Measurements from ENCODE around the gene GTSE1.
"Not testable (repeated sequence)": the region's sequence is repeated elsewhere in the genome, so short reads cannot be mapped to it uniquely, and the experiment has no call there.

GTSE1 gene

GRCh38 chr22:46294784-46295183, 1.9 kb upstream of the GTSE1 start:
- no peak for DNase-seq (ENCODE audit: low read depth in 2 of 2)

DNA sequence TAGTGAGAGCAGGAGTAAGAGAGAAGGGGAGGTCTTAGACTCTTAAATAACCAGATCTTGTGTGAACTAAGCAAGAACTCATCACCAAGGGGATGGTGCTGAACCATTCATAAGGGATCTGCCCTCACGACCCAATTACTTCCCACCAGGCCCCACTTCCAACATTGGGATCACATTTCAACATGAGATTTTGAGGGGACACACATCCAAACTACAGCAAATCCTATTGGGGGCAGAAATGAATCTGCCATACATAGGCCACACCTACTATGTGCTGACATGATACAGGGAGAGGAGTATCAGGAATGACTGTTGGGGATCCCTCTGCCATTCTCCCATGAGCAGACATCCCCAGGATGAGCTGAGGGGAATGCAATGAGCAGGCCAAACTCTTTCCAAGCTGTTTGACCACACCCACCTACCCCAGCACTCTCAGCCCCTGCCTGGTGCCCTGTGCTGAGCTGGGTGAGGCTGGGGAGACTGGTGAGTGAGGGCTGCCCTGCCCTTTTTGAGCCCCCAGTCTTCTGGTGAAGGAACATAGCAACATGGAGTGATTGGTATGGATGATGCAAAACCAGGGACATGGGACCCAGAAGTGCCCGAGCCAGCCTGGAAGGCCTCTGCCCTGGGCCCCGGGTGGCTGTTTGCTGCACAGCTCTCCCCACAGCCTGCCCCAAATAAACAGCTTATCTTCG, 1.2 kb upstream of the GTSE1 start:
- DNase-seq (ENCODE audit: low read depth in 2 of 2), result no peak

DNA sequence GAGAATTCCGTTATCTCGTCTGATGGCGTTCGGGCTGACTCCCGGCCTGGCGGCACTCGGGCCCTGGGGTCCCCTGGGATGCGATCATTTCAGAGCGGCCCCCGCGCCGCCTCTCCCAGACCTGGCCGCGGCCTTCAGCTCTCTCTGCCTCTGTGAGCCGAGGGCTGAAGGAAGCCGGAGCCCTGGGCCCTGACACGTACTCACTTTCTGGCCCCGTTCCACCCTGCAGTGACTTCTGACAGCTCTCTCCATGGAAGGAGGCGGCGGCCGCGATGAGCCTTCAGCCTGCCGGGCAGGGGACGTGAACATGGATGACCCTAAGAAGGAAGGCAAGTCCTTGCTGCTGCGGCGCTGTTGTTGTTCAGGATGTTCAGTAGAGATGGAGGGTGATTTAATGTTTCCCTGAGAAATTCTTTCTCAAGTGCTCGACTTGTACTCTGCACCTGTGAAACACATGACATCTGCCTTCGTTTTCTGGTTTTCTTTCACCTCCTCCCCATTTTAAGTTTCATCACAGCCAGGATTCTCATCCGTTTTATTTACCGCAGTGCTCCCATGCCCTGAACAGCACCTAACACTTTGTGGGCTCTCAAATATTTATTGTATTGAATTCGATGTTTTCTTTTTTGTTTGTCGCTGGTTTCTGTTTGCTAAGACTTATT, 612 bp downstream of the GTSE1 start:
- DNase-seq (ENCODE audit: low read depth in 2 of 2), result no peak

DNA sequence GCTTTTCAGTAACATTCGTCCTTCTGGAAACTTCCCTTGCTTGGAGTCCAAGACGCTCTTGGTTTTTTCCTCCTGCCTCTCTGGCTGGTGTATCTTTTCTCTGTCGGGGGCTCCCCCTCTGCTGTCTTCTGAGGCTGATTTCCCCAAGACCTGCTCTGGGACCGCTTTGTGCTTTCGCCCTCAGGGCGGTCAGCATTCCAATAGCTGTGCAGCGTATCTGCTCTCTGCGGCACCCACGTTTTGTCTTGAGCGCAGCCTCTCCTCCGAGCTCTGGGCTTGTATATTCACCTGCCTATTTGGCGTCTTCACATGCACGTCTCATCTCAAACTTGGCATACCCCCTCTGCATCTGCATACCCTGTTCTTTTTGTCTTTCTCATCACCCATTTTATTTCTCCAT, 2.4 kb downstream of the GTSE1 start:
- no peak for DNase-seq (ENCODE audit: low read depth in 2 of 2)

- DNase-seq (ENCODE audit: low read depth in 2 of 2), result no peak
Observed at GRCh38 chr22:46300491-46300890, 3.8 kb downstream of the GTSE1 start.

DNA sequence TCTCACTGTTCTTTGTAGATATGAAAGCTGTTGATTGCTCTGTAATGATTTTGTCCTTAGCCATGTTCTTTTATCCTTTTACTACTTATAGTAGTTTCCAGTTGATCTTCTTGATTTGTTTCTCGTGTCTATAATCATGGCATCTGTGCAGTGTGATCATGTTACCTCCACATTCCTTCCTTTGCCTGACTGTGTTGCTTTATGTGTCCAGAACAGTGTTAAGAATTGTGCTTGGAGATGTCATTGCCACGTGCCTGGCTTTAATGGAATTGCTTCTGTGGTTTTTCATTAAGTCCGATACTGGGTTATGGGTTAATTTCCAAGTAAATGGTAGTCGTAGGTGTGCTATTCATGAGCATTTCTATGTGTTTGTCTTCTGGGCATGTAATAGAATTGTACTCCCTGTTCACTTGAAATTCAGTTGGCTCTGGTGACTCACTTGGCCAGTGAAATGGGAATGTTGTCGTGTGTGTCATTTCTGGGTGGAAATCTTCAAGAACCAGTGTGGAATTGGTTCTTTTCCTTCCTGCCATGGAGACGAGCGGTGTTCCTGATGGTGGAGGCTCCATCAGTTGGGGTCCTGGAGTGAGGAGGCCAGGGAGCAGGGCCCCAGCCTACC, 6.8 kb downstream of the GTSE1 start:
- DNase-seq (ENCODE audit: low read depth in 2 of 2), result no peak

- no peak for DNase-seq (ENCODE audit: low read depth in 2 of 2)
Observed at GRCh38 chr22:46308283-46308988, 11.8 kb downstream of the GTSE1 start.

- DNase-seq (ENCODE audit: low read depth in 2 of 2), result no peak
Observed at GRCh38 chr22:46309526-46310085, 12.9 kb downstream of the GTSE1 start.

DNA sequence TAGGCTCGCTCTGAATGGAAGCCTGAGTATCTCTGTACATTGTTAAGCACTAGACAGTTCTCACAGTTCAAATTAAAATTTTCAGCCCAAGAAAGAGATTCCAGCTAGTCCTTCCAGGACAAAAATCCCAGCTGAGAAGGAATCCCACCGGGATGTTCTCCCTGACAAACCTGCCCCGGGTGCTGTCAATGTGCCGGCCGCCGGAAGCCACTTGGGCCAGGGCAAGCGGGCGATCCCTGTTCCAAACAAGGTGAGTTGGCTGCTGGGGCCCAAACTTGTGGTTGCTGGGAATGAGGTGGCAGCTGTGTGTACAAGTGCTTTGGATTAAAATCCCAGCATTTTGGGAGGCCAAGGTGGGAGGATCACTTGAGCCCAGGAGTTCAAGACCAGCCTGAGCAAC, 15.4 kb downstream of the GTSE1 start:
- no peak for DNase-seq (ENCODE audit: low read depth in 2 of 2)

DNA sequence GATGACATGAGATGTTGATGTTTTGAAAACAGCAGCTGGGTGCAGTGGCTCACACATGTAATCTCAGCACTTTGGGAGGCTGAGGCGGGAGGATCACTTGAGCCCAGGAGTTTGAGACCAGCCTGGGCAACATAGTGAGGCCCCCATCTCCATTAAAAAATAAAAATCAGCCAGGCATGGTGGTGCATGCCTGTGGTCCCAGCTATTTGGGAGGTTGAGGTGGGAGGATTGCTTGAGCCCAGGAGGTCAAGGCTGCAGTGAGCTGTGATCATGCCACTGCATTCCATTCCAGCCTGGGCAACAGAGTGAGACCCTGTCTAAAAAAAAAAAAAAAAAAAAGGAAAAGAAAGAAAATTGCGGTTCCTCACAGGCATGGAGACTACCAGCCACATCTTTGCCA, 16.2 kb downstream of the GTSE1 start:
- not testable (repeated sequence) for DNase-seq (ENCODE audit: low read depth in 2 of 2)

- DNase-seq (ENCODE audit: low read depth in 2 of 2), result no peak
Observed at GRCh38 chr22:46315976-46316375, 19.3 kb downstream of the GTSE1 start.

DNA sequence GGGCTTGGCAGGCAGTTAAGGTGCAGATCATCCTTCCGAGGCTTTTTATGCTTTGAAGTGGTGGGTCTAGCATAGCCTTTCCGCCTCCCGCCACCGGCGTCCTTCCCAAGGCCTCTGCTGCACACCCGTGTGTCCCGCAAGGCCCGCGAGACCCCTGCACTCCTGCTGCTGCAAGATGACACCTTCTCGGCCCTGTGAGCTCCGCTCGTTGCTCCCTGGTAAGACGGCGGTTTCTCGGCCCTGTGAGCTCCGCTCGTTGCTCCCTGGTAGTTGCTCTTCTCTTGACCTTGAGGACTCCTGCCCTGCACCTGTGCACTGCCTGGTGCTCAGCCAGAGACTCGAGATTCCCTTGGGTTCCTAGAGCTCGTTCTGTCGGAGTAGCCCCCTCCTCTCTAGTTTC, 21.0 kb downstream of the GTSE1 start:
- no peak for DNase-seq (ENCODE audit: low read depth in 2 of 2)

GRCh38 chr22:46318576-46318975, 21.9 kb downstream of the GTSE1 start:
- no peak for DNase-seq (ENCODE audit: low read depth in 2 of 2)

DNA sequence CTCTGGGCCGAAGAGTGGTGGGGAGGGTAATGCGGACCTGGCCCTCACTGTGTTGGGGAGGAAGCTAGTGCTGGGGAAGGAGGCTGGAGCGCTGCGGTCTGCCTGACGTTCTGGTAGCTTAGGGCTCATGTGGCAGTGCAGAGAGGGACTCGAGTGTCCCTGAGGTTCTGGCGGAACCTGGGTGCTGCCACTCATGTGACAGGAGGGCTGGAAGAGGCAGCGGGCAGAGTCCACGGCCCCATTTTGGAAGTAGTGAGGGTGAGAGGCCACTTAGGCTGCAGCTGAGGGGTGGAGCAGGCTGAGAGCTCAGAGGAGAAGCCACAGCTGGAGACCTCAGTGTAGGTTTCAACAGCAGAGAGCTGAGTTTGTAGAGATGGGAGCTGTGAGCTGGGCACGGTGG, 22.6 kb downstream of the GTSE1 start:
- DNase-seq (ENCODE audit: low read depth in 2 of 2), result no peak

- no peak for DNase-seq (ENCODE audit: low read depth in 2 of 2)
Observed at GRCh38 chr22:46320166-46320710, 23.6 kb downstream of the GTSE1 start.

DNA sequence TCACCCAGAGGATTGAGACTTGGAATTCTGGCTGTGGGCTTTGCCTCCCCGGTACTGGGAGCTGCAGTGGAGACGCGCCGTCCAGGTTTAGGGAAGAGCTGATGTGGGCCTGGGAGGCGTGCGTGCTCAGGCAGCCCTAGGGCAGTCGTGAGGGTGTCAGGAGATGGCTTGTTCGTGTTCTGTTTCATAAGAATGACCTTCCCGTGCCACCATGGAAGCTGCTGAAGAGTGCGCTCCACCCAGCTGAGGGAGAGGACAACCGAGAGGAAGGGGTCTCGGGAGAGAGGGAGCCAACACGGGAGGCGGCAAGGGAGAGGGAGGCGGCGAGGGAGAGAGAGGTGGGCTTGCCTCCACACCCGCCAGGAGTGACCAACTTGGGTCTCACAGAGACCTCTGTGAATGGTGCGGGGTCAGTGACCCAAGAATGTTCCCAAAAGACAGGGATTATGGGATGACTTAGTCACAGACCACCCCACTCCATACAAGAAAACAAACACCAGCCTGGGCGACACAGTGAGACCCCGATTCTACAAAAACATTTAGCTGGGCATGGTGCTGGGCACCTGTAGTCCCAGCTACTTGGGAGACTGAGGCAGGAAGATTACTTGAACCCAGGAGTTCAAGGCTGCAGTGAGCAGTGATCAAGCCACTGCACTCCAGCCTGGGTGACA, 24.2 kb downstream of the GTSE1 start:
- DNase-seq (ENCODE audit: low read depth in 2 of 2), result no peak

- DNase-seq (ENCODE audit: low read depth in 2 of 2), result no peak
Observed at GRCh38 chr22:46322711-46323110, 26.0 kb downstream of the GTSE1 start.

DNA sequence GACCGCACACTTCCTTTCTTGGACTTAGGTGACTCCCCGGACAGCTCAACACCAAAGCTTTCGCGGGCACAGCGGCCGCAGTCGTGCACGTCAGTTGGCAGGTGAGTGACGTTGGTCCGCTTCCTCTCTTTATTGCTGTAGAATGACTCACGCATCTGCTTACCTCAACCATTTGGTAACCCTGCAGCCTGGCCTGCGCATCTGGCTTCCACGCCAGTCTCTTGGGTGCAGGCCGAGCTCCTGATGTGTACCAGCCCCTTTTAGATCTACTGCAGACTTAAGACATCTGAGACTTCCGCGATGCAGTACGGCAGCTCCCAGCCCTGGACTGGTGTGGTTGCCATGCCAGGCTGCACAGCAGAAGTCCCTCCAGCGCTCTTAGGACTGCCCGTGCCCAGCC, 26.5 kb downstream of the GTSE1 start:
- DNase-seq (ENCODE audit: low read depth in 2 of 2), result no peak

DNA sequence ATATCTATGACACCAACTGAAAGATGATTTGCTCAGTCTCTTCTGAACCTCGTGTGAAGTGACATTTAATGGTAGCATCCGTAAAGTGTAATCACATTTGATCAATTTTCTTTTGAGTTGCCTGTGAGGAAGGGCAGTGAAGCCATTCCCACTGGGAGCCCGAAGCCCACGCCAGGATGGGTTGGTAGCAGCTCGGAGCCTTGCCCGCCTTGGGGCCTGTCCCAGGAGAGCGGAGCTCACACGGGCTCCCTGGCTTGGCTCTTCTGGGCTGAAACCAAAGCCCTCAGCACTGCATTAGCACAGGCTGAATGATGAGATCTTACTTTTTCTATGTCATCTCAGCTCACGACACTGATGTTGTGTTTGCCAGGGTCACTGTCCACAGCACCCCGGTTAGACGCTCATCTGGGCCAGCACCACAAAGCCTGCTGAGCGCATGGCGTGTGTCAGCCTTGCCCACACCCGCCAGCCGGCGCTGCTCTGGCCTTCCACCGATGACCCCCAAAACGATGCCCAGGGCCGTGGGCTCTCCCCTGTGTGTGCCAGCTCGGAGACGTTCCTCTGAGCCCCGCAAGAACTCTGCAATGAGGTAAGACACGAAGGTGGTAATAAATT, 29.5 kb downstream of the GTSE1 start:
- no peak for DNase-seq (ENCODE audit: low read depth in 2 of 2)

DNA sequence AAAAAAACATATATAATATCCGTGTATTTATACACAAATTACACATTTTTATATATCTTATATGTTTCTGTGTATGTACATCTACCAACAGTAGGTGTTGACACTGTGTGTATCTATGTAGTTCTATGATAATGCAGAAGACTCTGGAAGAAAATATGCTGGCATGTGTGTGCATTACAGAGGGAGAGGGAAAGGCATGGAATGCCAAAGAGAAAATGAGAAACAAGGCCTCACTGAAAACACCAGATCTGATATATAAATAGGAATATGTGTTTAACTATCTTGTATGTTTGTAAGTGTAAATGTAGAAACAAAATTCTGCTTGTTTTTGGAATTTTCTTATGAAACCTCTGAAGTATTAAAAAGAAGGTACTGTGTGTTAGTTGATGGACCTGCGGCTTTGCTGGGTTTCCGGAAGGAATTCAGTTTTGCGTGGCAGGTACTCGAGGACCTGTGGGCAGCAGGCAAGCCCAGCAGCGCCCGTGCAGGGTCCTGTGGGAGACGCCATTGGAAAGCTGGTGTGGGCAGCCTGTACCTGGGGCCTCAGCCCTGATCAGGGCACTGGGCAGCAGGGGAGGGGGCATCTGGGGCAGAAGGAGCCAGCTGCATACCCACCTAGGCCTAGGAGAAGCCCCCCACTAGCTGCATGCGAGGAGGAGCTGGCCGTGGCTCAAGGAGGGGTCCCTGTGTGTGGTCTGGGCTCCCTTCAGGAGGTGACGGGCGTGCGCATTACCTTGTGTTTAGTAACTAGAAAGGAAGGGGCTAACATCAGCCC, 31.2 kb downstream of the GTSE1 start:
- no peak for DNase-seq (ENCODE audit: low read depth in 2 of 2)

All from stimulated activated CD8-positive, alpha-beta memory T cell treated with anti-CD3 and anti-CD28 coated beads, Interleukin-15, amount 100 ng/mL, for 4 hours (primary cell).